HG03280 (cell line): ENCODE results near the gene STOML3.

Experiments
- ATAC-seq: cut with Tn5 transposase; IDR thresholded peaks from one replicate; pipeline ENCODE4 v1.9.1; 2021; ENCODE audit warnings: mild to moderate bottlenecking, moderate library complexity; ENCODE audit not compliant: unreplicated experiment

Gene STOML3

DNA sequence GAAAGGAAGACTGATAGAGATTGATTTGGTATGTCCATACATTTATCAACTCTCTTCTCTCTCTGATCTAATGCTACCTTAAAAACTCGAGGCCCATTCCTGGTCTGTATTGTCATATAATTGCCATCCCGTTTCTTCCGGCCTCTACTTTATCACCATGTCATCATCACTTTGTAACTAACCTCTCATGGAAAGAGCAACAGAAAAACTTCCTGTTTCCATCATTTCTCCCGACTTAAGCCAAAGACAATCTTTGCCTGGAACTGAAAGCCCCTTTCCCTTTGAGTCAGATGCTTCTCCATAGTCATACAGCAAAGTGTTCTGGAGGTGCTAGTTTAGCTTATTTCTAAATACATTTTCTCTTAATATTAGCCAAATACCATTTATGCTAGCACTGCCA lies 2.8 kb upstream of the STOML3 start:
- no peak for ATAC-seq

DNA sequence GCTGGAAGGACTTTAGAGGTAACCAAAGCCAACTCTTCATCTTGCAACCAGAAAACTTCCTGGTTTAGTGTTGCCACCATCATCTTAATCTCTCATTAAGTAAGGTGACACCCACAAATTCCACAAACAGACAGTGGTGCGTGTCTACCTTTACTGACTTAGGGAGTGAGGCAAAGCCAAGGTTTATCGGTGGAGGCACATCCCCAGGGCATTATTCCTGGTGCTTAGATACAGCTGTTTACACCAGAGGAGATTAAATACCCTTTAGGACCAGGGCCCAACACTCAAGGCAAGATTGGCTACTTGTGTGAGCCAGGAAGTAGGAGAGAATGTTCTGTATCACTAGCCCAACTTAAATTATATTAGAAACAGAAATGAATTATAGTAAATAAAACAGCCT lies 9.5 kb downstream of the STOML3 start:
- ATAC-seq: no peak

DNA sequence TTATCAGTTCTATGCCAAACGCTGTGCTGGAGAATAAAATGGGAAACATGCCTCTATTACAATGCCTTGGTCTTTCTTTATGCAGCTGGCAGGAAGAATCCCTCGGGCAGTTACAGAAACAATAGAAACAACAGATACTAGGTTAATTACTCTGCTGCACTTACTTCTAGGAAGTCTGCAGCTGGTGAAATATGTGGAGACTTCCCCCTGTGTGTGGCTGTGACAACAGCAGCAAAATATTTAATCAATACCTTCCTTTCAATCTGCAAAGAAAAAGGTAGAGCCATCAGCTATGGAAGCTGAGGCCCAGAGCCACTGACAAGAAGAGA lies 9.9 kb downstream of the STOML3 start:
- no peak for ATAC-seq

DNA sequence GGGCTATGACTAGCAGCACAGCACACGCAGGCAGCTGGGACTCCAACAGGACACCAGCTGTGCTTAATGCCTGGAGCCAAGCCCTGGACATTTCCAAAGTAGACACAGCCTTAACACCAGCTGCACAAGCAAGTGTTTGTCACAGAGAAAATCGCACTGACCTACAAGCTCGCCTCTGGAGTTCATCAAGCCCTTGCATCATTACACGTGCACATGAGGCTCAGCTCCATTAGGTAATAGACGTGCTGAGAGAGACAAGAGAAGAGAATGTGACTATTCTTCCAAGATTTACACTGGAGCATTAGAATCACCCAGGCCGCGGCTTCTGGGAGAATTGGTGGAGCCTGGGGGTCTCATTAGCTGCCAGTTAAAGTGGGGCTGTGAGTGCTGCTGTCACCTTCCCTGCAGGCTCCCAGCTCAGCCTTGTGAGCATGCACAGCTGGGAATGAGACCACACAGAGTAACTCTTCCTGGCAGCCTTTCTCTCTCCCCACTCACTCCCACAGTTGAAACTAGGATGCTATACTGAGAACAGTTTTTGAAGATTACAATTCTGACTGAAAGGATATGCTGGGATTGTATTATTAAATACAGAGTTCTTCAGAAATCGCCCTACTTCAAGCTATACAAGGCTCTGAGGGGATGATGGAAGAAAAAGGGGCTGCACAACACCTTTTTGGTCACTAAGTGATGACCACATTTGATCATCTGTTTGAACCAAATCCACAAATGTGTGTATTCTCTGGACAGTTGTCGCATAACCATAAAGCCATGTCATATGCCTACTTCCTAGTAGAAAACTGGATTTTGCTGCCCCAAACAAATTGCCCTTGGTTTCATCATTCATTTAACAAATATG lies 10.5 kb downstream of the STOML3 start:
- no peak for ATAC-seq

DNA sequence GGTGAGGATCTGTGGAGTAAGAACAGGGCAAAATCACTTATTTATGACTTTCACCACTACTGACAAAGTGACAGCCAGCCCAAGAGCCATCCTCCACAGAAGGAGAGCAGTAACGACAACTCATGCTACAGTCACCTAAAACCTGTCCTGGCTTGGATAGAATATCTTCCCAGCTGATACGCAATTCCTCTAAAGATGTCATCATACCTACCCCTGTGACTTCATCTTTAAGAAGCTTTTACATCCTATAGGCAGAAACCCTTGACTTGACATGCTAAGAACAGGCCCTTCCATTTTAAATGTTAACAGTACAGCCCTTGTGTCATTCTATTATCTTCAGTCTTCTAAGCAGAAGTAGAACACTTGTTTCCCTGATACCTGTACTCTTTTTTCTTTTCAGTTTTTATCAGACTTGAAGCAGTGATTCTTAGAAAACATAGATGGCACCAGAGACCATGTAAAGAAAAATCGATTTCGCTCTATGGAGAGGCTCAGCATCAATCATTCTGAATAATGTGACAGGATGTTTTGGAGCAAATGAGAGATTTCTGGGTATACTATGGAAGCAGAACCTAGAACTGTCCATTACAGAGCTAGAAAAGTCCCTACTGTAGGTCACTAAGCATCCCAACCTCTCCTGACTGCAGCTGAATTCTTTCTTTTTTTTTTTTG lies 20.1 kb downstream of the STOML3 start:
- ATAC-seq: no peak

DNA sequence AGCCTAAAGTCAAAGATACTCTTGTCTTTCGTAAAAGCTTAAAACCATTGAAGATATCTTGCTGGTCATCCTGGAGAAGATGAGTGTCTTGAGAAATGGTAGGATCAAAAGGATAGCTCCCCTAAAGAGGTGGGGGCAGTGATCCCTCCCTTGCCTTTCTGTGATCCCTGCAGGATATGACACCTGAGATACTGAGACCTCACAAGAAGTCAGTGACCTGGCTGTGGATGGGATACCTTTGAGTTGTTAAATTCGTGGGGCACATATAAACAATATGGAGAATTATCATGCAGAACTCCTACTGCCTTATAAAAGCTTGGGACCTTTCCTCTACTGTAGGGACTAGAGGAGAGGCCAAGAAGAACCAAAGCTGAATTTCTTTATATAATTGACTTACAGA lies 21.4 kb downstream of the STOML3 start:
- ATAC-seq: no peak

DNA sequence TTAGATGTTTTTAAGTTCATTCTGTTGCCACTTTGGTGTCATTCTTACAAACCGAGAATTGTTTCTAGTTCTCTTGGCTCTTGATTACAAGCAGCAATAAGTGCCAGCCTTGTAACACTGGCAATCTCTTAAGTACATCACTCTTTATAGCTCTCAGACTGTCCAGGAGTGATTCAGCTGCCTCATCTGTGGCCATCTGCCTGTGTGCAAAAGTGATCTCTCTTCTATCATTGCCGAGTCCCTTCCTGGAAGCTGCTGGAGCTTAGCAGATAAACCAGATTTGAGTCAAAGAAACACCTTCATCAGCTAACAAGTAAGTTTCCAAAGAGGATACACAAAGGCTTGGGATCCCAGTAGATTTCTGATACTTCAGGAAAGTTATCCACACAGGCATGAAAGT lies 23.2 kb downstream of the STOML3 start:
- ATAC-seq: no peak

DNA sequence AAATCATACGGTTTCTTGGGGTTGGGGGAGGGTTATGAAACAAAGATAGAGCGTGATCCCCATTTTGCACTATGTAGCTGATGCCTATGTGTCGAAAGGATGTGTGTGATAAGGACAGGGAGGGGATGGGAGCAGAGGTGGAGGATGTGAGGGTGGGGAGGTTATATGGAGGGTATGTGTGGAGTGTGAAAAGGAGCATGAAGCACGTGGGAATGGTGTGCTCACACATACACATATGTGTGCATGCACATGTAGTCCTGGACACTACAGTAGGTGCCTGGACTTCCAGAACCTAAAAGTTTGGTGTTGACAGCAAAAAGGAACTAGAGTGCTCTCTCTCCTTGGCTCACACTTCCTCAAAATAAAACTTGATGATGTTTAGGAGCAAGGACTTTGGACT lies 25.4 kb downstream of the STOML3 start:
- no peak for ATAC-seq

DNA sequence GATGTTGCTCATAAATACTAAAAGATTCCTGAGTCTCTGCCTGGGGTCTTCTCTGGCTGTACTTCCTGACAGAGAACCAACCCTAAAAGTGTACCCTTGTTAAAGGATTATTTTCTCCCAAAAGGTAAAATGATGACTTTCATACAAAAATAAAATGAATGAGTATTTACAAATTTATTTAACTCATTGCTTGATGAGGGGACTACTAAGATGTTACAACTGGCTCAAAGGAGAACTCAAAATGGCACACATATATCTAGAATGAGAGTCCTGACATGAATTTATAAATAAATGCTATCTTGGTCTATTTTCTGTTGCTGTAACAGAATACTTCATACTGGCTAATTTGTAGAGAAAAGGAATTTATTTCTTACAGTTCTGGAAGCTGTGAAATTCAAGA lies 30.5 kb downstream of the STOML3 start:
- ATAC-seq: no peak

DNA sequence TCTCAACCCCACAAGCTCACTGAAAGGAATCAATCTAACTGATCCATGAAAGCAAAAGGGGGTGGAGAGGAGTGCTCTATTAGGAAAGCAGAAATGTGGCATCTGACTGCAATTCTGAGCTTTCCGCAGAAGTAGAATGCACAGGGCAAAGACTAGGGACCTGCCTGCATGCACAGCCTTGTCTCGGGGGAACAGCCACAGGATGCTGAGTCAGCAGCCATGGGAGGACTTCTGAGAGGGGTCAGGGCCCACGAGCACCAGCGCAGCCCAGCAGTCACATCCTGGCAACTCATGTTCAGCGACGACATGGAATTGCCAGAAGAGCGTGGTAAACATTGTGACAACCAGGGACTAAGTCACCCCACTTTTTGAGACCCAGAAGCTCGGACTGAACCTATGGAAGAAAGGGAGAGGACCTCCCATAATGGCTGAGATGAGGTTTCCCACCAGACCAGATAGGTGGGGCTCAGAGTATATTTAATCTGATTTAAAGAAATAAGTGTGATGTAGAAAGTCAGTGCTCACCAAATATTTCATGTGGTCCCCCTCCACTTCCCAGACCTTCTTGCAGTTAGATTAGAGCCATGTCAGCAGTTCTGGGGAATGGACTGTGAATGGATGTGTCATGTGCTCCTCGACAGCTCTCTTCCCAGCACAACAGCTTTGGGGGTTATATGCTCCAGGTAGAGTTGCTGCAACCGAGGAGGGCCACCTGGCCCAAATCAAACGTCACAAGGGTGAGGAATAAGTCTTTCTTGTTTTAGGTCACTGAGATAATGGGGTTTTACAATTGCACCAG lies 32.6 kb downstream of the STOML3 start:
- no peak for ATAC-seq

DNA sequence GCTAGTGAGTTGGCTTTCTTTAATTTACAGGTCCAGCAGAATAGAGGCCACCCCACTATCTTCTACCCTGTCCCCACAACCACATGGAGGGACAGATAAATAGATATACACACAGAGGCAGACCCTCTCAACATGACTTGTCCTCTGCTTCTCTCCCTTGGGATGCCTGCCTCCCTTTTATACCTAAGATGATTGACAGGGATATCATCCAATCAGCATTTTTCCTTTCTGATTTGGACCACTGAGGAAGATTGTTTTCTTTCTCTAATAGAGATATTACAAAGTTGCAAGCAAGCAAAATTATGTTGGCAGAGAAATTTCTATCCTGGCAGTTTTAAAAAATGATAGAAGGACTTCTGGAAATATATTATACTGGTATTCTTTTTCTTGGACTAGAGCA lies 35.8 kb downstream of the STOML3 start:
- no peak for ATAC-seq

DNA sequence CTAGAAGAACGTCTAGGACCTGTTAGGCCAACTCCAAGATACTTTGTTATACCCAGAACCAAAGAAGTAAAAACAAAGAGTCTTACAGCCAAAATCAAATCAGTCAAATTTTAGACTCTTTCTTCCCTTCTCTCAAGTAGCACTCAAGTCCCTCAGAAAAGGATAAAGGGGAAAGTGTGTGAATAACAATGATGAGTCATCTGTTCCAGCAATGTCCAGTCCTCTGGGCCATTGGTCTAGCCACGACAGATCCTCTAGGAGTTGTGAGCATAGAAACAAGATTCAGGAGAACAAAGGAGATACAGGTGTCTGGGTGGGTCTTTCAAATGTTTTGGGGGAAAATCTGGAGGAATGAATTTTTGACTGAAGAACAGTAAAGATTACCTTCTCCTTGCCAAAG lies 36.3 kb downstream of the STOML3 start:
- ATAC-seq: no peak

DNA sequence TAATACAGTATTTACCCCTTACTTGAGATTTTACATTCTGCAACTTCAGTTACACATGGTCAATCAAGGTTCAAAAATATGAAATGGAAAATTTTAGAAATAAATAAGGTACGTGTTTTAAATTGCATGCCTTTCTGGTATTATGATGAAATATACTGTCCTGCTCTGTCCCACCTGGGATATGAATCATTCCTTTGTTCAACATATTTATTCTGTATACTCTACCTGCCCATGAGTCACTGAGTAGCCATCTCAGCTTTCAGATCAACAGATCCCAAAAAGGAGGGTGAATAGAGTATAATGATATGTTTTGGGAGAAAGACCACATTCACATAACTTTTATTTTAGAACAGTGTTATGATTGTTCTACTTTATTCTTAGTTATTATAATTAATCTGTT lies 37.8 kb downstream of the STOML3 start:
- no peak for ATAC-seq

DNA sequence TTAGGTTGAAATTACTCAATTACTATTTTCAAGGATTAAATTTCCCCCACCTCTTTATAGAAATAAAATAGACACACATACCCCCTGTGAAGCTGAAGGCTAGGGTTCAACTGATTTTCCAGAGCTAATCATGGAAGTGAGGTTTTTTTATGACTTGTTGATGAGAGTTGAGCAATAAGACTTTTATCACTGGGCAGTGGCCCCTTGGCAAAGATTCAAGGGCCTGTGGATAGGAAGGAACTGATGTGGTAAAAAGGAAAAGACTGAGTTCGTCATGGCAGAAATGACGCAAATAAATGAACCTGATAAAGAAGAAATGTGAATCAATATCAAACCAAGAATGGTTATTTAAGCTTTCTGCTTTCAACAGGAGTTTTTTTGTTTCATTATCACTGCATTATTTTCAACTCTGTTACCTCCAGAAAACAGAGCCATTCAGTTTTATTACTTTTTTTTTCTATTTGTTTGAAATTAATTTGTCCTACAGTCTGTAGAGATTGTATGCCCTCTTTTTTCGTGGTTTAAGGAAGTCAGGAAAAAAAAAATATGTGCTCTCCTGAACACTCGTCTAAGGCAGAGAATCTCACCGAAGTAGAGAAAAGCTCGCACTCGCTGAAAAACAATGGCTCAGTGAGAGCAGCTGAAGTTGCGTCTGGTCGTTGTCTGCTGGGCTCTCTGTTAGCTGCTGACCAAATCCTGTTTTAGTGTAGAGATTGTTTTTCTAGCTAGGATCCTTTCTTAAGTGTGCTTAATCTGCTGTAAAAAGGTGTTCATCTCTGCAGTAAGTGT lies 38.9 kb downstream of the STOML3 start:
- ATAC-seq: no peak

DNA sequence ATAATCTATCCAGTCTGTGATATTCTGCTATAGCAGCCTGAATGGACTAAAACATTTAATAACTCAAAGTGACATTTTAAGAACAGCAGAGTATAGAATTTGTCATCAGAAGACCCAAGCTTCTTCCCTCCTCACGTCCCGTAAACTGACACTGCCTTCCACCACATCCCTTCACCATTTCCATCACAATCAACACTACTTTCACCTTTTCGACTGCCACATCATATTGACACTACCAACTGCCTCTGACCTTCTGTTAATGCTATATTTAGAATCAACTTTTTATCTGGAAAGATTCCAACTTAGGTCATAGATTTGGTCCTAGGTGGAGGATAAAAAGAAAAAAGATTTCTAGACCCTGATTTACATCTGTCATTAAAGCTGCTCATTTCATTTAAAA lies 39.6 kb downstream of the STOML3 start:
- no peak for ATAC-seq

DNA sequence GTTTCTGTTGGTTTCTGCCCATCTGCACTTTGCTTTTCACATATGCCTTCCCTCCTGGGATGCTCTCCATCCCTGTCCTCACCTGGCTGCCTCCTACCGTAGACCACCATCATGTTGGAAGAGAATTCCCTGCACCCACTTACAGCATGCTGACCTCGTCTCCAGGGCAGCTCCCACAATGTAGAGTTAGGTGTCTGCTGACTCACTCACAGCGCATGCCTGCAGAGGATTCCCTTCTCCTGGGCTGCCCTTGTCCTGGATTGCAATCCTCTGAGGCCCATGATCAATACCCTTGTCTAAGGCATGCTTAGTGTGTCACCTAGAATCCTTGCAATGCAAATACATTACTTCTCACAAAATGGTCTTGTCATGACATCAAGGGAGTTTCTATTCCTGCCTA lies 43.6 kb downstream of the STOML3 start:
- no peak for ATAC-seq

DNA sequence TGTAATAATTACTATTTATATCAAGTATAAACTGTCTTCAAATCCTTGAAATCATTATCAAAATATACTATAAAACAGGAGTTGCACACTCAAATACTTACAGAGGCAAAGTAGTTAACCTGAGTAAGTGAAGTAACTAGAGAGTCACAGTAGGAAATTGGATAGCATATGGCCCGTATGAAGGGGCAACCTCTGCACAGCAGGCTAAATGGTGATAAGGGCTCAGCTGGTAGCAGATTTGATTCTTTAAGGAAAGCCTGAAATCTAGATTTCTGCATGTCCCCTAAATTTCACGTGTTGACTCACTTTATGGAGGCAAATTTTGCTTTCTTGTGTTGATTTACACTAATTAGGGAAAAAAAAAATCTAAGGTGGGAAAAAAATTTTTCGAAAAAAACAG lies 46.4 kb downstream of the STOML3 start:
- no peak for ATAC-seq

DNA sequence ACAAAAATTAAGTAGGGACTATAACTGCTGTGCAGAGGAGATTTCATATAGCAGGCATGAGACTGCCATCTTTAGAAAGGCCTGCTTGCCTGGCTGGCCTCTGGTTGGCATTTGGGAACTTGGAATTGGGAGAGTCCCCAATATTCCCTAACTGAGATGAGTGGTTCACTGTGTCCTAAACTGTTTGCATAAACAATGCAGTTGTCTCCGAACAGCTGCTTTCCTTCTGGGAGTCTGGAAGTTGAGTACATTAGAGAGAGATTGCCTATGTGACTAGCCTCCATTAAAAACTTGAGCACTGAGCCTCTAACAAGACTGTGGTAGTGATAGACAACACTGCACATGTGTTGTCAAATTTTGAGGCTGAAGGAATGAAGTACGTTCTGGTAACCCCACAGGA lies 47.4 kb downstream of the STOML3 start:
- no peak for ATAC-seq

DNA sequence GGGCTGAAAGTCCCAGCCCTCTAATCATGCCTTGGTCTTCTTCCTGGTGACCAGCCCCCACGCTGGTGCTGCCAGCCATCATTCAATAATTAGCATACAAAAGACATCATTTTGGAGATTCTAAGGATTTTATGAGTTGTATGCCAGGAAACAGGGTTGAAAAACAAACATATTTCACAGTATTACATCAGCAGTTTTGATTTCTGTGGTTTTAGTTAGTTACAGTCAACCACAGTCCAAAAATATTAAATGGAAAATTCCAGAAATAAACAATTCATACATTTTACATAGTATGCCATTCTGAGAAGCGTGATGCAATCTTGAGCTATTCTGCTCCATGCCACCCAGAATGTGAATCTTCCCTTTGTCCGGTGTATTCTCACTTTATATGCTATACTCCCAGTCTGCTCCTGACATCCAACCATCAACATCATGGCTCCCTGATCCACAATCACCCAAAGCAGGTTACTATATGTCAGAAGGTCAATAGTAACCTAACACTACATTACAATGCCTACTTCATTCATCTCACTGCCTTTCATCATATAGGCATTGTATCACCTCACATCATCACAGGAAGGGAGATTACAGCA lies 49.2 kb downstream of the STOML3 start:
- no peak for ATAC-seq

DNA sequence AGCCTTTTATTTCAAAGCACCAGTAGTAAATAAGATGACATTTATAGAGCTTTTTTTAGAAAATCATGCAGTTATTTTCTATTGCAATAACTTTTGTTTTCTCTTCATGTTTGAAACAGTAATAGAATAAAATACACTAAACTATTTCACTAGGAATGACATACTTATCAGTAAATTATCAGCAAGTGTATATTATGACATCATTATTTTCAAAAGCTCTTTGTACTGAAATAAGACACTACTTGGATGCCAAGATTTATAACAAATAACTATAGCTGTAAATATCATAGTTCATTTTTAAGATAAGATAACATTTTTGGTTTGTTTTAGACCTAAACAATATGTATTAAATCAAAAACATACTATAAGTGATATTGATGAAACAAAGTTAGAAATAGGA lies 56.8 kb downstream of the STOML3 start:
- ATAC-seq: no peak

DNA sequence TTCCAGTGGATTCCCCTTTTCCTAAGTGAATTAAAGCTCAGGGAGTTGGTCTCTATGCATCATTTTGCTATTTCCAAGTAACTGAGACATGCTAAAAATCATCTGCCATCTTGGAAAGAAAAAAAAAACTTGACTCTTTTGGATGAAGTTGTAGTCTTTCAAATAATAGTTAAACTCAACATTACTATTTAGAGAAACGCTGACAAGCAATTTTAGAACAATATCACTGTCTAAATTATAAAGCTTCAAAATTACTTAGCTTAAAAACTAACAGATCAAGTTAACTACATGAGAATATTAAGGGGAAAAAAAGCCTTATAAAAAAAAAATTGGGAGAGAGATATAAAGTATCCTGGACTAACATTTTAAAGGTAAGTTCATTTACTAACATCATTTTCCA lies 68.5 kb downstream of the STOML3 start:
- ATAC-seq: no peak
